GM11168 (cell line): ENCODE data around the gene MAB21L2.
"Not testable (repeated sequence)": the region's sequence is repeated elsewhere in the genome, so short reads cannot be mapped to it uniquely, and the experiment has no call there.

Experiments used
- in situ Hi-C: fragments of 300-500 bp; cut with MboI; formaldehyde crosslinking; loops from one replicate; pipeline ENCODE4 v1.12.0; 2022; ENCODE audit warnings: low sequenced_read_pairs; ENCODE audit not compliant: unreplicated experiment

The MAB21L2 gene

GRCh38 chr4:150582146-150582872 lies at the start of gene MAB21L2:
TSS of gene MAB21L2 (plus strand) at chr4:150582151. CDS start at chr4:150583030, 879 bp downstream.
- in situ Hi-C loops, result no loop called here

DNA sequence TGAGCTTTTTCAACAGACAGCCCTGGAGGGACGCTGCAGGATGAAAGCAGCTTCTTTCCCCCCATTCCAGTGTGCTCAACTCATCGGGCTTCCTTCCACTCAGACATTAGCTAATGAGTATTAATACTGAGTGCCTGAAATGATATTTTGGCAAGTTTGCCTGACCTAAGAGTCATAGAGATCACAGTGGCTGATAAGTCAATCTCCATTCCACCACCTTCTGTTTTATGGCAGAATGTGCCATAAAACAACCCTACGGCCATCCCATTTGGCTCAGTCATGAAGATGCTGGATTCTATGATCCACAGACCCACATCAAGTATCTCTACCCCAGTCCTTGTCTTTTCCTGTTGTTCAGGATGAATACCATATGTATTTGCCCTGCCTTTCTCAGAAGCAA lies 48.3 kb upstream of the MAB21L2 start:
- in situ Hi-C loops, result no loop called here

- in situ Hi-C loops, result no loop called here
Observed at GRCh38 chr4:150534818-150535217, 47.1 kb upstream of the MAB21L2 start.

DNA sequence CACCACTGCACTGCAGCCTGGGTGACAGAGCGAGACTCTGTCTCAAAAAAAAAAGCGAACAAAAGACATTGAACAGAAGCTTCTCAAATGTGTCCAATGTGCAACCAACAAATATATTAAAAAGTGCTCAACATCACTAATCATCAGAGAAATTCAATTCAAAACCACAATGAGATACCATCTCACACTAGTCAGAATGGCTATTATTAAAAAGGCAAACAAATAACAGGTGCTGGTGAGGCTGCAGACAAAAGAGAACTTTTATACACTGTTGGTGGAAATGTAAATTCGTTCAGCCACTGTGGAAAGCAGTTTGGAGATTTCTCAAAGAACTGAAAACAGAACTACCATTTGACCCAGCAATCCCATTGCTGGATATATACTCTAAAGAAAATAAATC lies 44.0 kb upstream of the MAB21L2 start:
- in situ Hi-C loops, result not testable (repeated sequence)

GRCh38 chr4:150540536-150540935 lies 41.4 kb upstream of the MAB21L2 start:
- in situ Hi-C loops, result no loop called here

DNA sequence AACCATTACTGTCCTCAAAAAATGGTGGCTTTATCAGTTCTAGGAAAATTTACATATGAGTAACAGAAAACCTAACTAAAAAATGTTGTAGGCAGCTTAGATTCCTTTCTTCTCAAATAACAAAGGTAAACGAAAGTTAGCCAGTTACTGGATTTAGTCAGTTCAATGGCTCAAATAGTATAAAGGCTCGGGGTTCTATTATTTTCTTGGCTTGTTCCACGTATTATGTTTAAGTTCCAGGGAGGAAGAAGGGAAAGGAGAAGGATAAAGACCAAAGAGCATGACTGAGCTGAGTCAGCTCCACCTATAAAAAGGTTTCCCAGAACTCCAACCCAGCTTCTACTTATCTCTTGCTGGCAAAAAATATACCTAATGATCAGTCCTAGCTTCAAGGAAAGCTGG lies 41.0 kb upstream of the MAB21L2 start:
- in situ Hi-C loops, result no loop called here

- in situ Hi-C loops, result no loop called here
Observed at GRCh38 chr4:150541681-150542080, 40.3 kb upstream of the MAB21L2 start.

GRCh38 chr4:150543042-150543441 lies 38.9 kb upstream of the MAB21L2 start:
- in situ Hi-C loops, result no loop called here

GRCh38 chr4:150546286-150546685 lies 35.7 kb upstream of the MAB21L2 start:
- in situ Hi-C loops, result no loop called here

DNA sequence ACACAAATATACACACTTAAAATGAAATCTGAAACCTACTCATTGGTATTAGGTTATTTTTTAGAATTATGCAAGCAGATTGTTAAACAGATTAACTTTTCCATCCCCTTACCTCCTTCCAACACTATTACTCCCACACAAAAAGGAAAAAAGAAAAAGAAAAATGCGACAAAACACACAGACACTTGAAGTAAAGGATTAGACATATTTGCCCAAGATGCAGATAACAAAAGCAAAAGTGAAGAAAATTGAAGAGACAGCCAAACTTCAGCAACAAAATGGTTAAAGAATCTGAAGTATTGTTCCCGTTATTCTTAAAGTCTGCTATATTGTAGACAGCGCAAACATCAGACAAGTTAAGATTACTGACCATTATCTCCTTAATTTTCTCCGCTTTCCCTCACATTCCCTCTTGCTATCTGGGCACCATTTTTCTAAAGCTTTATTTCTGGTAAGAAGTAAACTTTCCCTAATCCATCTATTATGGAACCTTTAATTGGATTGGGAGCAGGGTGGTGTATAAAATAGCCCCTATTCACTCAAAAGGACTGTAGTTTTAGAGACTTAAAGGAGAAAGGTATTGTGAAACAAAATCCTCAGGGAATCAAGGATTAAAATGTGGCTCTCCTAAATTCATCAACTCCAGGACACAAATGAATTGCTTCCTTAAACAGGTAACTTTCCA lies 34.7 kb upstream of the MAB21L2 start:
- in situ Hi-C loops, result no loop called here

- in situ Hi-C loops, result not testable (repeated sequence)
Observed at GRCh38 chr4:150557811-150558210, 24.1 kb upstream of the MAB21L2 start.

GRCh38 chr4:150561143-150561737 lies 20.7 kb upstream of the MAB21L2 start:
- in situ Hi-C loops, result no loop called here

GRCh38 chr4:150562250-150562649 lies 19.7 kb upstream of the MAB21L2 start:
- in situ Hi-C loops, result no loop called here

DNA sequence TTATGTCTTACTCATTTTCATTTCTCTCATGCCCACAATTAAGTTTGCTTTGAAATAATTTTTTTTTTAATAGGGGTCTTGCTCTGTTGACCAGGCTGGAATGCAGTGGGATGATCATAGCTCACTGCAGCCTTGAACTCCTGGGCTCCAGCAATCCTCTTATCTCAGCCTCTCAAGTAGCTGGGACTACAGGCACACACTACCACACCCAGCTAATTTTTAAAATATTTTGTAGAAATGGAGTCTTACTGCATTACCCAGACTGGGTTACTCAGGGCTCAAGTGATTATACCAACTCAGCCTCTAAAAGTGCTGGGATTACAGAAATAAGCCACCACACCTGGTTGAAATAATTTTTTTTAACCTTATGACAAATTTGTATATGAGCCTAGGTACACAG lies 19.2 kb upstream of the MAB21L2 start:
- in situ Hi-C loops, result no loop called here

DNA sequence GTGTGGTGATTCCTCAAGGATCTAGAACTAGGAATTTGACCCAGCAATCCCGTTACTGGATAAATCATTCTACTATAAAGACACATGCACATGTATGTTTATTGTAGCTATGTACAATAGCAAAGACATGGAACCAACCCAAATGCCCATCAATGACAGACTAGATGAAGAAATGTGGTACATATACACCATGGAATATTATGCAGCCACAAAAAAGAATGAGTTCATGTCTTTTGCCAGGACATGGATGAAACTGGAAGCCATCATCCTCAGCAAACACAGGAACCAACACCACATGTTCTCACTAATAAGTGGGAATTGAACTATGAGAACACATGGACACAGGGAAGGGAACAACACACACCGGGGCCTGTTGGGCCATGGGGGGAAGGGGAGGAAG lies 17.0 kb upstream of the MAB21L2 start:
- in situ Hi-C loops, result not testable (repeated sequence)

GRCh38 chr4:150567070-150567469 lies 14.9 kb upstream of the MAB21L2 start:
- in situ Hi-C loops, result no loop called here

- in situ Hi-C loops, result no loop called here
Observed at GRCh38 chr4:150569384-150569987, 12.5 kb upstream of the MAB21L2 start.

DNA sequence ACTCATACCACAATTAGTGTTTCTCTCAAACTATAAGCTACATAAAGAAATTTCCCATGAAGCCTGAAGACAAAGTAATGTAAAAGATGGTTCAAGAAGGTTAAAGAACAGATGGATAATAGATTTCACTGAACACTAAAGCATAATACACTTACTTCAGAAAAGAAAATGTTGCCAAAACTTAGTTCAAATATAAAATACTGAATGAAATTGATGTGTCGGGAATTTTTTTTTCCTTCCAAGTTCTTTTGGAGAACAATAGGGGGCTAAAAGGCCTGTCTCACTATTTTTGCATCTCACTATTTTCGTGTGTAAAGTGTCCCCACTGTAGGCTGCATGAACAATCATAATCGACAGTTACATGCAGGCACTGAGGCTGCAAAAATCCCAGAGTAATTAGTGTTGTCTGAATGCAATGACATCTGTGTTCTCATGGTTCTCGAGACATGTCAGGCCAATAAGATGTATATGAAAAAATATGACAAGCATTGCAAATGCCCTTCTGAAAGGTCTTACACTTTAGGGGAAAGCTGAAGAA lies 11.9 kb upstream of the MAB21L2 start:
- in situ Hi-C loops, result no loop called here

- in situ Hi-C loops, result no loop called here
Observed at GRCh38 chr4:150570862-150571261, 11.1 kb upstream of the MAB21L2 start.

GRCh38 chr4:150572704-150573504 lies 9.0 kb upstream of the MAB21L2 start:
- in situ Hi-C loops, result no loop called here
